NOMO-1 treated with DMSO at 0.1 percent for 48 hours (cell line): Measurements from ENCODE around the gene ATP2B3.

ENCODE experiments used
- DNase-seq: peaks from one replicate; lab custom pipeline; 2025; ENCODE audit not compliant: unreplicated experiment; lab: John Stamatoyannopoulos, UW

The ATP2B3 gene

GRCh38 chrX:153530411-153531129 is 13.1 kb downstream of the ATP2B3 start:
- DNase-seq = no peak

- DNase-seq = no peak
Observed at GRCh38 chrX:153533091-153533490, 15.6 kb downstream of the ATP2B3 start.

GRCh38 chrX:153537080-153537479 is 19.6 kb downstream of the ATP2B3 start:
- no peak for DNase-seq

GRCh38 chrX:153537526-153538295 is 20.3 kb downstream of the ATP2B3 start:
- DNase-seq = no peak

GRCh38 chrX:153538424-153538823 is 21.0 kb downstream of the ATP2B3 start:
- no peak for DNase-seq

- DNase-seq = peak; percentile 14
Observed at GRCh38 chrX:153539171-153539978, 21.9 kb downstream of the ATP2B3 start.

- no peak for DNase-seq
Observed at GRCh38 chrX:153539979-153540358, 22.5 kb downstream of the ATP2B3 start.

GRCh38 chrX:153544727-153545126 is 27.3 kb downstream of the ATP2B3 start:
- DNase-seq = no peak

- DNase-seq = no peak
Observed at GRCh38 chrX:153546386-153546785, 28.9 kb downstream of the ATP2B3 start.

- peak; percentile 18 for DNase-seq
Observed at GRCh38 chrX:153547195-153547594, 29.8 kb downstream of the ATP2B3 start.

- no peak for DNase-seq
Observed at GRCh38 chrX:153549231-153549630, 31.8 kb downstream of the ATP2B3 start.

GRCh38 chrX:153549807-153550206 is 32.4 kb downstream of the ATP2B3 start:
- no peak for DNase-seq

GRCh38 chrX:153551135-153551534 is 33.7 kb downstream of the ATP2B3 start:
- peak; percentile 9 for DNase-seq

- DNase-seq = peak; percentile 67
Observed at GRCh38 chrX:153554519-153555167, 37.2 kb downstream of the ATP2B3 start.

GRCh38 chrX:153556767-153557166 is 39.3 kb downstream of the ATP2B3 start:
- DNase-seq = no peak

- DNase-seq = no peak
Observed at GRCh38 chrX:153557618-153558355, 40.3 kb downstream of the ATP2B3 start.

GRCh38 chrX:153560000-153560399 is 42.6 kb downstream of the ATP2B3 start:
- DNase-seq = no peak

- DNase-seq = no peak
Observed at GRCh38 chrX:153560466-153560865, 43.0 kb downstream of the ATP2B3 start.

GRCh38 chrX:153561337-153561736 is 43.9 kb downstream of the ATP2B3 start:
- DNase-seq = no peak

GRCh38 chrX:153562546-153562945 is 45.1 kb downstream of the ATP2B3 start:
- no peak for DNase-seq
